OCI-LY3 (cell line): ENCODE data around the gene PRPF39.

Experiments used
- CTCF ChIP-seq: fragments of 200-600, 300-600 bp; sonication (generic); IDR thresholded peaks from 2 replicates; pipeline ENCODE4 v1.5.1; 2014; ENCODE audit warnings: antibody characterized with exemption, low read length, low read depth
- EZH2phosphoT487 ChIP-seq: fragments of 200-600 bp; shearing (Covaris generic); IDR thresholded peaks from 2 replicates; pipeline ENCODE4 v1.6.1; 2018; ENCODE audit warnings: antibody characterized with exemption, mixed run types, low read depth

- TF ChIP-seq CTCF (no peak), EZH2phosphoT487 (no peak)
These were observed 18.4 kb upstream of the PRPF39 start for GRCh38 chr14:45065540-45065939.
